ENCODE results near the gene UCN3.

DNA sequence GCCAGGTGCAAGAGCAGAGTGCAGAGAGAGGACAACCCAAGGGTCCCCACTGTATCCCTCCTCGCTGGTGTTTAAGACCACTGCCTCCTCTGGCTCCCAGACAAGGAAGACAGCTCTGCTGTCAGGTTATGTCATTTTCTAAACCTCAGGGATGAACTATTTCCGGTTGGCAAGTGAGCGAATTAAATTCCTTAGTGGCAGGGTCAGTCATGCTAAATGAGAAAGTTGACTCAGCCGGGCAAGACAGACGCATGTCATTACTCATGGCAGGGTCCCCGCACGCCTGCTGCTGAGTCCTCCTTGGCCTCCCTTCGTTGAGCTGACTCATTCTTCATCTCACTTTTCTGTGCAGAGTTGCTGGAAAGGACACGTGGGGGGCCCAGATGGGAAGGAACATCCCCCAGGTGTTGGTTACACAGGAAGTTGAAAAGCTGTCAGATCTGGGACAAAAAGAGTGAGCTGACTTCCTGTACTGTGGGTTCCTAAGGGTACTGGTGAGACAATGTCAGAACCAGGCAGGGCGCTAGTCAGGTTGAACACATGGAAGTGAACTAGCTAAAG, 47.1 kb upstream of the UCN3 start:
- TF ChIP-seq, protein P1, sequence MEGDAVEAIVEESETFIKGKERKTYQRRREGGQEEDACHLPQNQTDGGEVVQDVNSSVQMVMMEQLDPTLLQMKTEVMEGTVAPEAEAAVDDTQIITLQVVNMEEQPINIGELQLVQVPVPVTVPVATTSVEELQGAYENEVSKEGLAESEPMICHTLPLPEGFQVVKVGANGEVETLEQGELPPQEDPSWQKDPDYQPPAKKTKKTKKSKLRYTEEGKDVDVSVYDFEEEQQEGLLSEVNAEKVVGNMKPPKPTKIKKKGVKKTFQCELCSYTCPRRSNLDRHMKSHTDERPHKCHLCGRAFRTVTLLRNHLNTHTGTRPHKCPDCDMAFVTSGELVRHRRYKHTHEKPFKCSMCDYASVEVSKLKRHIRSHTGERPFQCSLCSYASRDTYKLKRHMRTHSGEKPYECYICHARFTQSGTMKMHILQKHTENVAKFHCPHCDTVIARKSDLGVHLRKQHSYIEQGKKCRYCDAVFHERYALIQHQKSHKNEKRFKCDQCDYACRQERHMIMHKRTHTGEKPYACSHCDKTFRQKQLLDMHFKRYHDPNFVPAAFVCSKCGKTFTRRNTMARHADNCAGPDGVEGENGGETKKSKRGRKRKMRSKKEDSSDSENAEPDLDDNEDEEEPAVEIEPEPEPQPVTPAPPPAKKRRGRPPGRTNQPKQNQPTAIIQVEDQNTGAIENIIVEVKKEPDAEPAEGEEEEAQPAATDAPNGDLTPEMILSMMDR (IDR thresholded peaks at IDR 0.05): no peak
- TF ChIP-seq POLR2A (IDR thresholded peaks at IDR 0.05) (no peak), POLR2AphosphoS5 (IDR thresholded peaks at IDR 0.05) (no peak)

All from sigmoid colon (tissue), 4 donors.